WERI-Rb-1 (cell line): ENCODE data around the gene S100A9.
A peak's percentile ranks its signal among the peaks of the same experiment; 100 is the strongest.

ENCODE experiments used
- DNase-seq: peaks from one replicate; pipeline ENCODE4 v3.0.0-alpha.2; 2020
- H3K27ac ChIP-seq: fragments of 250-450 bp; sonication (Bioruptor Pico); 2 replicates; pipeline ENCODE4 v1.5.1; 2020; ENCODE audit warnings: mild to moderate bottlenecking, moderate library complexity
- H3K27me3 ChIP-seq: fragments of 250-450 bp; sonication (Bioruptor Pico); 2 replicates; pipeline ENCODE4 v1.5.1; 2021; ENCODE audit warnings: mild to moderate bottlenecking, low read depth, moderate library complexity; ENCODE audit not compliant: insufficient read depth, severe bottlenecking
- H3K36me3 ChIP-seq: fragments of 250-450 bp; sonication (Bioruptor Pico); 2 replicates; pipeline ENCODE4 v1.5.1; 2020; ENCODE audit warnings: mild to moderate bottlenecking, moderate library complexity
- H3K4me3 ChIP-seq: 2 replicates; pipeline ENCODE4 v1.5.1; 2011; ENCODE audit warnings: low read depth, mild to moderate bottlenecking, control low read depth, low read length
- H3K9me3 ChIP-seq: fragments of 250-450 bp; sonication (Bioruptor Pico); 2 replicates; pipeline ENCODE4 v1.5.1; 2021; ENCODE audit warnings: mild to moderate bottlenecking, moderate library complexity; ENCODE audit not compliant: severe bottlenecking
- TF ChIP-seq, protein P1 (sequence below): IDR thresholded peaks from 2 replicates; pipeline ENCODE4 v1.5.1; 2011; ENCODE audit warnings: low read depth, mild to moderate bottlenecking, control low read depth, inconsistent platforms, low read length

The S100A9 gene

DNA sequence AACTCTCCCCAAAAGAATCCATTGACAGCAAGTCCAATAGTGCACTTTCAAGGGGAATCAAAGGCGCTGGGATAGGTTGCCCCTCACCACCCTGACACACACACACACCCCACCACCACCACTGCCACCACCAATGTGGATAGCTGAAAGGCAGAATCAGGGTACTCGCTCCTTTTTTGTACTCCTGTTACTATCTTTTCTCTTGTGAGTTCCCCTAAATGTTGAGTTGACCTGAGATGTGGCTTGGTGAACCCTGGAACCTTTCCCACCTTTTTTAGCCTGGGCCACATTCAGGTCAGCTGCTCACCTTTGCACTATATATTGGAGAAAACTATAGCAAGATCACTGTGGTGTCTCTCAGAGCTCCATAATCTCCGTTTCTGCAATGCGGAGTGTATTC is 29.3 kb downstream of the S100A9 start:
- no peaks in the 10 kb centered on the region for H3K36me3 ChIP-seq
- no peak overlapping the region for H3K27ac ChIP-seq
- TF ChIP-seq, protein P1, sequence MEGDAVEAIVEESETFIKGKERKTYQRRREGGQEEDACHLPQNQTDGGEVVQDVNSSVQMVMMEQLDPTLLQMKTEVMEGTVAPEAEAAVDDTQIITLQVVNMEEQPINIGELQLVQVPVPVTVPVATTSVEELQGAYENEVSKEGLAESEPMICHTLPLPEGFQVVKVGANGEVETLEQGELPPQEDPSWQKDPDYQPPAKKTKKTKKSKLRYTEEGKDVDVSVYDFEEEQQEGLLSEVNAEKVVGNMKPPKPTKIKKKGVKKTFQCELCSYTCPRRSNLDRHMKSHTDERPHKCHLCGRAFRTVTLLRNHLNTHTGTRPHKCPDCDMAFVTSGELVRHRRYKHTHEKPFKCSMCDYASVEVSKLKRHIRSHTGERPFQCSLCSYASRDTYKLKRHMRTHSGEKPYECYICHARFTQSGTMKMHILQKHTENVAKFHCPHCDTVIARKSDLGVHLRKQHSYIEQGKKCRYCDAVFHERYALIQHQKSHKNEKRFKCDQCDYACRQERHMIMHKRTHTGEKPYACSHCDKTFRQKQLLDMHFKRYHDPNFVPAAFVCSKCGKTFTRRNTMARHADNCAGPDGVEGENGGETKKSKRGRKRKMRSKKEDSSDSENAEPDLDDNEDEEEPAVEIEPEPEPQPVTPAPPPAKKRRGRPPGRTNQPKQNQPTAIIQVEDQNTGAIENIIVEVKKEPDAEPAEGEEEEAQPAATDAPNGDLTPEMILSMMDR: no peak
- peaks cover 97% of the 10 kb centered on the region for H3K27me3 ChIP-seq
- DNase-seq: no peak
- H3K4me3 ChIP-seq: no peak overlapping the region
- H3K9me3 ChIP-seq: peaks cover 11% of the 10 kb centered on the region

DNA sequence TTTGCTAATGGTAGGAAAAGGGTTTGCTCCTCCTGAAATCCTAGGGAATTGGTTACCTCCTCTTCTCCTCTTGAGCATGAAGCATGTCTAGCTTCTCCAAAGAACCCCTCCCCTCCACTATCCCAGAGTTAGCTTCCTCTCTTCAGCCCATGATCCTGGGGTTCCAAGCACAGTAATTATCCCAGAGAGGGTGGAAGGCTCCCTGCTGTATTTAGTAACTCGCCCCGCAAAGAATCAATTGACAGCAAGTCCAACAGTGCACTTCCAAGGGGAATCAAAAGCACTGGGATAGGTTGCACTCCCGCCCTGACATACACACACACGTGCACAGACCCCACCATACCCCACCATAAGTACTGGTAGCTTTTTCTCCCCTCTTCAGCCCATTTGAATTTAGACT is 30.1 kb downstream of the S100A9 start:
- Histone ChIP-seq H3K4me3 (no peak overlapping the region), H3K36me3 (no peaks in the 10 kb centered on the region), H3K9me3 (peaks cover 3% of the 10 kb centered on the region), H3K27me3 (peaks cover 97% of the 10 kb centered on the region), H3K27ac (no peak overlapping the region)
- TF ChIP-seq, protein P1: no peak
- DNase-seq: peak; percentile 6

DNA sequence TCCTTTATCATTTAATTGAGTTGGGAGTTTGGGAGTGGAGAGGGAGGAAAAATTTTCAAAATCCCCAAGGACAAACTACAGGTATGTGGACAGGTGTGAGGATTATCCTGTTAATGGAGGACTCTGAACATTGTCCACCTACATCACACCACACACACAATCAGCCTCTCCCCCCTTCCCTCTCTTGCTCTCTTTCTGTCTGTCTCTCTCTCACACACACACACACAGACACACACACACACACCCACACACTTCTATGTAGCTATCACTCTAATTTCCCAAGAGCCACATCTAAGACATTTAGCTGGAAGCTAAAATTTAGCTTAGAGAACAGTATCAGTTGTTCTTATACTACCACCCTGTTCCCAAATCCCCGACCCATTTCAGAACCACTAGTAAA is 31.7 kb downstream of the S100A9 start:
- TF ChIP-seq, protein P1: no peak
- Histone ChIP-seq H3K9me3 (no peaks in the 10 kb centered on the region), H3K4me3 (no peak overlapping the region), H3K27me3 (peaks cover 97% of the 10 kb centered on the region), H3K36me3 (no peaks in the 10 kb centered on the region), H3K27ac (no peak overlapping the region)
- DNase-seq: no peak

DNA sequence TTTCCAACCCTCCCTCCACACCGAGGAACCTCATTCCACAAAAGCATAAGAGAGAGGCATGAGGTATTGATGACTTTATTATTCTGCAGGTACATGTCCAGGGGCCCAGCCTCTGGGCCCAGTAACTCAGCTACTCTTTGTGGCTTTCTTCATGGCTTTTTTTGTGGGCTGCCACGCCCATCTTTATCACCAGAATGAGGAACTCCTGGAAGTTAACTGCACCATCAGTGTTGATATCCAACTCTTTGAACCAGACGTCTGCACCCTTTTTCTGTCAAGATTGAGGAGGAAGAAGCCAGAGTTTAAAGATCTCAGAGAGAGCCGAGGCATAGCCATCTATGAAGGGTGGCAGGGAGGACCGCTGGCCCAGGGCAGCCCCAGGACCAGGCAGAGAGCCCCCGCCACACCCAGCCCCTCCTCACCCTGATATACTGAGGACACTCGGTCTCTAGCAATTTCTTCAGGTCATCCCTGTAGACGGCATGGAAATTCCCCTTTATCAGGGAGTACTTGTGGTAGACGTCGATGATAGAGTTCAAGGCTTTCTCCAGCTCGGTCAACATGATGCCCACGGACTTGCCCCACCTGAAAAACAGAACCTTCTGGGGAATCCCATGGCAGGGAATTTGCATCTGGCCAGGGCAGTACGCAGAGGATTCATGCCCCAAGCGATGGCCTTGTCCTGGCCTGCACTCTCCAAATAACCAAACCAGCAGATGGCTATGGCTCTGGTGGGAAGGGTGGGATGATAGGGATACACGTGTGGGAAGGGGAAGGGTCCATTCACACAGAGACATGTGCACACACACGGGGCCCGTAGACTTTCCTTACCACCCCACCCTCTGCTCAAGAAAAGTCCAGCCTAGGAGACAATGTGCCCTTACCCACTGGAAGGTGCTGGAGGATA is 32.6 kb downstream of the S100A9 start:
- H3K27me3 ChIP-seq: peaks cover 97% of the 10 kb centered on the region
- H3K9me3 ChIP-seq: no peaks in the 10 kb centered on the region
- no peak overlapping the region for H3K27ac ChIP-seq
- H3K36me3 ChIP-seq: no peaks in the 10 kb centered on the region
- peak; percentile 5 for DNase-seq
- TF ChIP-seq, protein P1: no peak
- H3K4me3 ChIP-seq: no peak overlapping the region

DNA sequence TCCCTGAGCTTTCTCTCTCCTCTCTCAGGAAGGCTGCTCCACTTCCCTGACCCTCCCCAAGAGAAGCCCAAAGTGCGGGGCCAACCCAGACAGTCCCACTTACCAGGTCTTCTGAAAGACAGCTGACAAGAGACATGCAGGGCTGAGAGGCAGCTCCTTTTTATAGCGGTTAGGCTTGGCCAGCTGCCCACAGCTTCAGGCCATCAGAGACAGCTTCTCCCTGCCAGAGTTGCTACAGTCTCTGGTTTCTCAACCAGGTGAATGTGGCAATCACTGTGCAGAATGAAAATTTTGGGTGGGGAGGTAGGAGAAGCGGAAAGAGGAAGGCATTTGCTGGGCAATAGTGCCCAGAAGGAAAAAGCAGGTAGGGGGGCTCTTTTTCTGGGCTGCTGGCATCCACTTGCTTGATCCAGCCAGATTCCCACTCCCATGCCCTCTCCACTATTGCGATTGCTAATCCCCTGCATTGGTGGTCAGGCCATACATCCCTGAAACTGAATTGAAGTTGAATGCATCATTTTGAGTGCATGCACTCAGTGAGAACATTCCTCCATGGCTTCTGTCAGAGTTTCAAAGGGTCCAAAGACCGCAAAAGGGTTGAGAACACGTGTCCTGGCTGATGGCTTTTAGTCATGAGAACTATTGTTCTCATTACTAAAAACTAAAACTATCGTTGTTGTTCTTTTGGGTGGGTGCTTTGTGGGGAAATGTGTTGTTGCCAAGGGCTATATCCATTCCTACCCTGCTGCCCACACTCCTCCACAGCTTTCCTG is 33.5 kb downstream of the S100A9 start, which contains the start of gene S100A8:
Gene S100A8 (minus strand): TSS at position 136 of the 773 bp plus-strand sequence. CDS start 538 bp downstream, outside the sequence.
- DNase-seq: peak; percentile 6
- H3K27me3 ChIP-seq: peaks cover 97% of the 10 kb centered on the region
- no peak within 1 kb of the TSS for H3K27ac ChIP-seq
- H3K4me3 ChIP-seq: no peak within 1 kb of the TSS
- TF ChIP-seq, protein P1: no peak
- no peaks in the 10 kb centered on the region for H3K9me3 ChIP-seq
- no peaks in the 10 kb centered on the region for H3K36me3 ChIP-seq
